Ovary (tissue), 9 donors: ENCODE results near the gene TNS3. TPM values are rescaled to one million over a fixed set of nuclear protein-coding genes. Genes with fewer than 3 reads are reported as not detected.

ENCODE experiments used
- DNase-seq, 5 donors: peaks; one replicate each; pipeline ENCODE4 v3.0.0-alpha.2; 2019 to 2020
- H3K27ac ChIP-seq, 2 donors: fragments of 200-600 bp; one replicate each; pipeline versions ENCODE4 v1.5.1 to v1.8.0; 2019 to 2022
- H3K27me3 ChIP-seq: fragments of 200-600 bp; one replicate; pipeline ENCODE4 v1.8.0; 2022
- H3K36me3 ChIP-seq: fragments of 200-600 bp; sonication (generic); one replicate; pipeline ENCODE4 v1.5.1; 2019
- H3K4me1 ChIP-seq: one replicate; pipeline ENCODE4 v1.8.1; 2013; ENCODE audit warnings: mild to moderate bottlenecking, moderate library complexity; ENCODE audit not compliant: insufficient read depth
- H3K4me3 ChIP-seq: fragments of 200-600 bp; sonication (generic); one replicate; pipeline ENCODE4 v1.5.1; 2017
- H3K9me3 ChIP-seq, 2 donors: fragments of 200-600 bp in 1 of 2; sonication (generic) in 1 of 2; one replicate each; pipeline versions ENCODE4 v1.5.1 to v1.8.1; 2013 to 2019; ENCODE audit warnings: mild to moderate bottlenecking in 1 of 2, moderate library complexity in 1 of 2
- EP300 ChIP-seq: sonication (generic); formaldehyde crosslinking; IDR thresholded peaks from one replicate; pipeline ENCODE4 v1.6.1; 2017; ENCODE audit warnings: antibody characterized with exemption
- POLR2A ChIP-seq: fragments of 450-650 bp; IDR thresholded peaks from one replicate; pipeline ENCODE4 v1.6.1; 2017; ENCODE audit warnings: antibody characterized with exemption, mild to moderate bottlenecking, moderate library complexity
- WGBS, 3 donors: extraction: QIAGEN DNeasy Blood & Tissue Kit in 1 of 3; methylation state at CpG; one replicate each; pipeline versions ENCODE4 v1.1.5 to v1.1.7; 2013 to 2017; 5-methylcytosine and 5-hydroxymethylcytosine counted together
- intact Hi-C, 4 donors: fragments of 100-400 bp; cut with DNase I; formaldehyde crosslinking; loops; one replicate each; pipeline versions ENCODE4 v1.11.0 to v1.15.1; 2022 to 2023
- polyA plus RNA-seq, 2 donors: library from polyadenylated mRNA; stranded (reverse); fragments of 200-250 nt in 1 of 2; fragments of 350-450 nt in 1 of 2; fragmentation: Illumina TruSeq in 1 of 2; extraction: RNeasy Lipid Tissue Mini Kit (QIAGEN cat#74804) in 1 of 2; gene quantifications; one replicate each; pipeline ENCODE4 v1.2.3, GENCODE V29; 2013 to 2014
- total RNA-seq, 7 donors: library from RNA; depleted of rRNA in 2 of 7; stranded (reverse); fragments of >200 nt in 2 of 7; fragmentation: NEBNext Ultra II Directional in 3 of 7; extraction: Animal tissue kit (Norgen Biotek cat#: 25700) in 3 of 7; gene quantifications; one replicate each; pipeline versions ENCODE4 v1.1.0 to v1.2.4, GENCODE V29; 2016 to 2023
- TF ChIP-seq, protein P1 (sequence below), 3 donors: fragments of 450-650 bp in 2 of 3; fragments of 200-600 bp in 1 of 3; IDR thresholded peaks; one replicate each; pipeline versions ENCODE4 v1.5.1 to v1.8.0; 2016 to 2022; ENCODE audit warnings: antibody characterized with exemption in 3 of 3, mild to moderate bottlenecking in 1 of 3
- donor health status: DM: no; HTN: no; CAD: no; lungs with moderate emphysema.
- donor health status: DM: no; HTN: no; CAD: no.
- donor health status: Bipolar disorder and iron deficiency.
- donor health status: DM: yes; HTN: yes; CAD: no.
- donor health status: DM: no; HTN: no; CAD: no.
- donor health status: DM: yes; HTN: yes; CAD: no.

Gene TNS3
- total and polyA plus RNA-seq, 9 donors: 36.6 to 137 (median 91.3) TPM

DNA sequence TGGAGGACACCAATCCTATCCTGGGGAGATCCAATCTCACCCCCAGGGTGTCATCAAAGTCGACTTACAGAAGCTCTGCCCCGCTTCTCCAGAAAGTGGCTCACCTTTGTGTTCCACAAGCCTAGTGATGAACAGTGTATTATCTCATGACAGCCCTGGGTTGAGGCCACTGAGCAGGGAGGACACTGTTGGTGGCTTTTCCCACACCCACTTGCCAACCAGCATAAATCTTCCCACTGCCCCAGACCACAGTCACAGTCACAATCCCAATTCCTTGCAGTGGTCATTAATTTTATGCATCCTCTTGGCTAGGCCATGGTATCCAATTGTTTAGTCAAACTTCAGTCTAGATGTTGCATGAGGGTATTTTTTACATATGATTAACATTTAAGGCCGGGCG, 18.4 kb downstream of the TNS3 start:
- Histone ChIP-seq H3K27me3 (no peaks in the 10 kb centered on the region), H3K4me1 (peaks cover 21% of the 10 kb centered on the region), H3K36me3 (no peaks in the 10 kb centered on the region), H3K9me3 (no peaks in the 10 kb centered on the region), H3K4me3 (no peak overlapping the region), H3K27ac (no peak overlapping the region)
- intact Hi-C loops: no loop called here
- TF ChIP-seq EP300 (no peak), POLR2A (no peak)
- TF ChIP-seq, protein P1, sequence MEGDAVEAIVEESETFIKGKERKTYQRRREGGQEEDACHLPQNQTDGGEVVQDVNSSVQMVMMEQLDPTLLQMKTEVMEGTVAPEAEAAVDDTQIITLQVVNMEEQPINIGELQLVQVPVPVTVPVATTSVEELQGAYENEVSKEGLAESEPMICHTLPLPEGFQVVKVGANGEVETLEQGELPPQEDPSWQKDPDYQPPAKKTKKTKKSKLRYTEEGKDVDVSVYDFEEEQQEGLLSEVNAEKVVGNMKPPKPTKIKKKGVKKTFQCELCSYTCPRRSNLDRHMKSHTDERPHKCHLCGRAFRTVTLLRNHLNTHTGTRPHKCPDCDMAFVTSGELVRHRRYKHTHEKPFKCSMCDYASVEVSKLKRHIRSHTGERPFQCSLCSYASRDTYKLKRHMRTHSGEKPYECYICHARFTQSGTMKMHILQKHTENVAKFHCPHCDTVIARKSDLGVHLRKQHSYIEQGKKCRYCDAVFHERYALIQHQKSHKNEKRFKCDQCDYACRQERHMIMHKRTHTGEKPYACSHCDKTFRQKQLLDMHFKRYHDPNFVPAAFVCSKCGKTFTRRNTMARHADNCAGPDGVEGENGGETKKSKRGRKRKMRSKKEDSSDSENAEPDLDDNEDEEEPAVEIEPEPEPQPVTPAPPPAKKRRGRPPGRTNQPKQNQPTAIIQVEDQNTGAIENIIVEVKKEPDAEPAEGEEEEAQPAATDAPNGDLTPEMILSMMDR (IDR thresholded peaks at IDR 0.05): no peak
- WGBS, 3 donors: 97 to 100% (median 99%) methylated on average over 4 of the region's 4 CpGs
- DNase-seq: no peak

DNA sequence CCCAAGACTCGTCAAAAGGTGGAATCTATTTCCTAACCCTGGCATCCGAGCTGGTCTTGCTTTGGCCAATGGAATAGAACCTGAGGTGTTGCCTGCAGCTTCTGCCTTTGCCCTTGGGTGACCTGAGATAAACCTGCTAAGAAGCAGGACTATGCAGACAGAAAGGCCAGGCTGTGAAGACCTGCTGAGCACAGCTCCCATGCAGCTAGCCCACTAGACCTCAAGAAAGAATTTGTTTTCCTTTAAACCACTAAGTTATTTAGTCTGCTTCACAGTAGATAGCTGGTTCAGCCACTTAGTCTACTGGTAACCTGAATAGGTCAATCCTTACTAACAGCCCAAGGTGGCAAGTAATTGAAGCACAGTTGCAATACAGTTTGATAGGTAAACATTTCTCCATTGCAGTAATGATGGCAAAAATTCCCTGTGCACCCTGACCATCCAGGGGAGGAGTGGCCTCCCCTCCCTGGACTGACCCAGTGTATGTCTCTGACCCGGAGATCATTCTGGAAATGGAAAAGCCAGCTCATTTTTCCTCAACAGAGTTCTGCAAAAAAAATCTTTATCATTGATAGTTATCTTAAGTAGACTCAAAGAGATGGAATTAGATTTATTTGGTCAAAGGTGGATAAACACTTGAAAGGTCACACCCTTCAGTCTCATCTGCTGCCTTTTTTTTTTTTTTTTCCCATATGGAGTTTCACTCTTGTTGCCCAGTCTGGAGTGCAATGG, 20.0 kb downstream of the TNS3 start:
- intact Hi-C loops: no loop called here
- peaks cover 17% of the 10 kb centered on the region for H3K4me1 ChIP-seq
- H3K36me3 ChIP-seq: no peaks in the 10 kb centered on the region
- no peak overlapping the region for H3K4me3 ChIP-seq
- DNase-seq: no peak
- no peaks in the 10 kb centered on the region for H3K9me3 ChIP-seq
- no peak for TF ChIP-seq EP300
- no peak overlapping the region for H3K27ac ChIP-seq
- WGBS, 3 donors: 52 to 72% (median 58%) methylated on average over 3 of the region's 3 CpGs
- no peaks in the 10 kb centered on the region for H3K27me3 ChIP-seq

DNA sequence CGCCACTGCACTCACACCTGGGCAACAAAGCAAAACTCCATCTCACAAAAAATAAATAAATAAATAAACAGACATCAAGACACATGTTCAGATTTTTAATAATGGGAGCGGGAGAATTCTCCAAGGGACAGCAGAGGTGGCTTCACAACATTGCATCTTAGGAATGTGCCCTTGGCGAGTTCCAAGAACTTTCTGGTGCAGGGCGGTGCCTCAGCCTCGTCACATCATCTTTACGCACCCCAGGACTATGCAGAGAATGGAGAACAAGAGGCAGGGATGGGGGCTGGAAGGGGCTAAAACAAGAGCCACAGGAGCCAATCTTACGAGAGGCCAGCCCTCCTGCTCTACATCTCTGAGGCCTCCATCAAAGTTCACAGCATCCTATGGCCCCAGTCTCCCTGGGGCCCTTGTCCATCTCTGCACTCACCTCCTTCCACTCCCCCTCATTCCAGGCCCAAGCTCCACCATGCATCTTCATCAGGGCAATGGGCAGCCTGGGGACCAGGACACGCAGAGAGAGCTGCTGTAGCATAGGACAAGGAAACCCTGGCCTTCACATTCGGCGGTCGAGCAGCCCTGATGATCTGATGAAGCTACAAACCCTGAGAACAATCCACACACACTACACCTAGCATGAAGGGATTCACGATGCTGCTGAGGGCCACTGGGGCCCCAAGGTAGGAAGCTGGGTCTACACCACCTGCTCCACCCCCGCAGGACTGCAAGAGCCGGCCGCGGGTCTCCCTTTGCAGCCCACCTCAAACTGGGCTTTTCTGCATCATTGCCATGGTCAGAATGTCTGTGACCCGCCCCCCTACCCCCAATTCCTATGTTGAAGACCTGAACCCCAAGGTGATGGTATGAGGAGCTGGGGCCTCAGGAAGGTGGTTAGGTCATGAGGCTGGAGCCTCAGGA, 22.3 kb downstream of the TNS3 start:
- Histone ChIP-seq H3K27ac (no peak overlapping the region), H3K27me3 (no peaks in the 10 kb centered on the region), H3K36me3 (no peaks in the 10 kb centered on the region), H3K9me3 (no peaks in the 10 kb centered on the region), H3K4me3 (no peak overlapping the region), H3K4me1 (peaks cover 14% of the 10 kb centered on the region)
- 95 to 96% (median 96%) methylated on average over 17 of the region's 17 CpGs for WGBS, 3 donors
- intact Hi-C loops: no loop called here
- no peak for TF ChIP-seq POLR2A
- no peak for DNase-seq

- TF ChIP-seq POLR2A: no peak
- TF ChIP-seq EP300: no peak
- TF ChIP-seq, protein P1 (IDR thresholded peaks at IDR 0.05): no peak
- Histone ChIP-seq H3K4me3 (no peak overlapping the region), H3K4me1 (peaks cover 11% of the 10 kb centered on the region), H3K36me3 (no peaks in the 10 kb centered on the region), H3K27ac (no peak overlapping the region), H3K9me3 (no peaks in the 10 kb centered on the region), H3K27me3 (no peaks in the 10 kb centered on the region)
- WGBS, 3 donors: 75 to 83% (median 80%) methylated on average over 19 of the region's 19 CpGs
- no peak for DNase-seq
- intact Hi-C loops: no loop called here
Measured at GRCh38 chr7:47557694-47558670, 23.9 kb downstream of the TNS3 start.

GRCh38 chr7:47557317-47557693, 24.6 kb downstream of the TNS3 start:
- TF ChIP-seq EP300 (no peak), POLR2A (no peak)
- no peak for DNase-seq
- Histone ChIP-seq H3K36me3 (no peaks in the 10 kb centered on the region), H3K4me1 (peaks cover 11% of the 10 kb centered on the region), H3K27me3 (no peaks in the 10 kb centered on the region), H3K9me3 (no peaks in the 10 kb centered on the region), H3K4me3 (no peak overlapping the region), H3K27ac (no peak overlapping the region)
- WGBS, 3 donors: 91 to 93% (median 93%) methylated on average over 4 of the region's 4 CpGs
- intact Hi-C loops: no loop called here
